Astrocyte (in vitro differentiated cells and primary cell): ENCODE data around the gene SGK1.

Source experiments
- CTCF ChIP-seq: IDR thresholded peaks from 2 replicates; pipeline ENCODE4 v1.5.1; 2011; ENCODE audit warnings: low read depth, mild to moderate bottlenecking, inconsistent platforms, low read length, moderate library complexity; ENCODE audit not compliant: insufficient read depth
- EZH2 ChIP-seq: IDR thresholded peaks from 2 replicates; pipeline ENCODE4 v1.6.1; 2012; ENCODE audit warnings: mild to moderate bottlenecking, low read length, inconsistent platforms; ENCODE audit not compliant: insufficient read depth

DNA sequence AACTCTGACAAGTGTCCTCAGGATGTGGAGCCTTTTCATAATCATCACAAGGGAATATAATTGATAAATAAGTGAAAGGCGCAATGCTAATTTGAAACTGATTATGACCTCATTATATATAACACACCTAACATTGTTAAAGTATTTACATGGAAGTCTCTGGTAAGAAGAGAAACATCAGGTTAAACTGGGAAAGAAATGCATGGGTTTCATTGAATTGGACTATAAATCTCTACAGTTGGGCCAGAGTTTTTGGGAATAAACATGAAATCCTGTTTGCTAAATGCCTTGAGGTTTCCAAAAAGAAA, 1.0 kb upstream of the SGK1 start:
- no peak for TF ChIP-seq EZH2
- no peak for TF ChIP-seq CTCF
